Measurements from ENCODE around the gene TANK. TPM values are rescaled to one million over a fixed set of nuclear protein-coding genes. Genes with fewer than 3 reads are reported as not detected.

The TANK gene
- total and polyA plus RNA-seq, 2 experiments from 2014 or later: 27.7 to 35.4 TPM

GRCh38 chr2:161113693-161114575 is 46.3 kb upstream of the TANK start:
- H2AFZ ChIP-seq: no peak overlapping the region; the same call in 1 of the 2 replicates
- Mint-ChIP-seq H3K36me3 (ENCODE audit: low read depth) (no peaks in the 10 kb centered on the region), H3K27me3 (ENCODE audit: insufficient read depth, low read depth, poor library complexity) (peaks cover 3% of the 10 kb centered on the region), H3K27ac (no peak overlapping the region), H3K4me1 (peaks cover 30% of the 10 kb centered on the region), H3K9me3 (no peaks in the 10 kb centered on the region), H3K4me3 (no peak overlapping the region)
- DNase-seq (ENCODE audit: low spot score): no peak
- no peaks in the 10 kb centered on the region for H4K20me1 ChIP-seq (replicated peaks; ENCODE audit: insufficient read depth)
- no peaks in the 10 kb centered on the region for H3K27me3 ChIP-seq (ENCODE audit: insufficient read depth)
- no peak overlapping the region for H3K4me3 ChIP-seq
- no peak for TF ChIP-seq ZNF114 (CRISPR knock-in tag; IDR thresholded peaks at IDR 0.05)
- no peak for TF ChIP-seq EZH2phosphoT487 (IDR thresholded peaks at IDR 0.05; ENCODE audit: unreplicated experiment)
- no peak for TF ChIP-seq ZNF331 (CRISPR knock-in tag; IDR thresholded peaks at IDR 0.05; ENCODE audit: low read depth)
- H3K4me2 ChIP-seq: no peak overlapping the region
- no peaks in the 10 kb centered on the region for H3F3A ChIP-seq (replicated peaks; ENCODE audit: low read depth)
- H3K9me2 ChIP-seq (ENCODE audit: insufficient read depth): no peaks in the 10 kb centered on the region
- no peak for ATAC-seq
- H3K4me1 ChIP-seq (ENCODE audit: insufficient read depth): peaks cover 23% of the 10 kb centered on the region
- H3K36me3 ChIP-seq (ENCODE audit: insufficient read depth): no peaks in the 10 kb centered on the region
- no peak overlapping the region for H3K27ac ChIP-seq (ENCODE audit: low read depth)
- H3K79me2 ChIP-seq (replicated peaks; ENCODE audit: insufficient read depth): no peaks in the 10 kb centered on the region

- no peaks in the 10 kb centered on the region for H3K36me3 Mint-ChIP-seq (ENCODE audit: low read depth)
- Histone ChIP-seq H3K4me3 (no peak overlapping the region), H3K36me3 (ENCODE audit: insufficient read depth) (no peaks in the 10 kb centered on the region), H3K79me2 (replicated peaks; ENCODE audit: insufficient read depth) (no peaks in the 10 kb centered on the region), H3K9me2 (ENCODE audit: insufficient read depth) (0 out of 2 replicates have a peak, but pooled peaks cover 3% of the 10 kb centered on the region), H3F3A (replicated peaks; ENCODE audit: low read depth) (no peaks in the 10 kb centered on the region), H3K27ac (ENCODE audit: low read depth) (no peak overlapping the region), H4K20me1 (replicated peaks; ENCODE audit: insufficient read depth) (no peaks in the 10 kb centered on the region), H3K4me1 (ENCODE audit: insufficient read depth) (peaks cover 23% of the 10 kb centered on the region), H3K27me3 (ENCODE audit: insufficient read depth) (no peaks in the 10 kb centered on the region), H2AFZ (no peak overlapping the region; the same call in 1 of the 2 replicates), H3K4me2 (no peak overlapping the region)
- no peaks in the 10 kb centered on the region for H3K9me3 Mint-ChIP-seq
- H3K27ac Mint-ChIP-seq: no peak overlapping the region
- H3K4me3 Mint-ChIP-seq: no peak overlapping the region
- no peak for TF ChIP-seq REST (IDR thresholded peaks at IDR 0.05; ENCODE audit: unreplicated experiment)
- no peak for TF ChIP-seq POLR2AphosphoS5 (IDR thresholded peaks at IDR 0.05; ENCODE audit: low read depth)
- no peak for TF ChIP-seq EZH2phosphoT487 (IDR thresholded peaks at IDR 0.05; ENCODE audit: unreplicated experiment)
- TF ChIP-seq JUNB (IDR thresholded peaks at IDR 0.05; ENCODE audit: unreplicated experiment): no peak
- peaks cover 3% of the 10 kb centered on the region for H3K27me3 Mint-ChIP-seq (ENCODE audit: insufficient read depth, low read depth, poor library complexity)
- ATAC-seq (no peak), DNase-seq (ENCODE audit: low spot score) (no peak)
- H3K4me1 Mint-ChIP-seq: peaks cover 30% of the 10 kb centered on the region
These were observed 45.0 kb upstream of the TANK start for GRCh38 chr2:161115205-161115604.
